Measurements from ENCODE around the gene TMEM97.
"Not testable (repeated sequence)": the region's sequence is repeated elsewhere in the genome, so short reads cannot be mapped to it uniquely, and the experiment has no call there.

Gene TMEM97

GRCh38 chr17:28318759-28319597, at the start of gene TMEM97:
TSS of gene TMEM97 (plus strand) at chr17:28319200. CDS start at chr17:28319240, 40 bp downstream.
- peak; percentile 39 for DNase-seq

GRCh38 chr17:28270055-28270454, 48.9 kb upstream of the TMEM97 start:
- DNase-seq: no peak

GRCh38 chr17:28270926-28271325, 48.1 kb upstream of the TMEM97 start:
- no peak for DNase-seq

GRCh38 chr17:28271431-28271830, 47.6 kb upstream of the TMEM97 start:
- DNase-seq: no peak

- DNase-seq: no peak
These were observed 46.8 kb upstream of the TMEM97 start for GRCh38 chr17:28272166-28272565.

- not testable (repeated sequence) for DNase-seq
These were observed 45.7 kb upstream of the TMEM97 start for GRCh38 chr17:28273341-28273740.

- no peak for DNase-seq
These were observed 44.3 kb upstream of the TMEM97 start for GRCh38 chr17:28274591-28275265.

- DNase-seq: no peak
These were observed 43.0 kb upstream of the TMEM97 start for GRCh38 chr17:28276011-28276410.

- DNase-seq: no peak
These were observed 39.6 kb upstream of the TMEM97 start for GRCh38 chr17:28279411-28279810.

- no peak for DNase-seq
These were observed 38.2 kb upstream of the TMEM97 start for GRCh38 chr17:28280826-28281225.

- DNase-seq: no peak
These were observed 36.4 kb upstream of the TMEM97 start for GRCh38 chr17:28282596-28282995.

- no peak for DNase-seq
These were observed 33.0 kb upstream of the TMEM97 start for GRCh38 chr17:28285965-28286364.

- DNase-seq: no peak
These were observed 28.3 kb upstream of the TMEM97 start for GRCh38 chr17:28290703-28291102.

- no peak for DNase-seq
These were observed 27.1 kb upstream of the TMEM97 start for GRCh38 chr17:28291780-28292330.

- not testable (repeated sequence) for DNase-seq
These were observed 26.1 kb upstream of the TMEM97 start for GRCh38 chr17:28292878-28293277.

- no peak for DNase-seq
These were observed 25.0 kb upstream of the TMEM97 start for GRCh38 chr17:28293994-28294393.

GRCh38 chr17:28295677-28296578, 23.1 kb upstream of the TMEM97 start:
- no peak for DNase-seq

GRCh38 chr17:28298449-28298848, 20.6 kb upstream of the TMEM97 start:
- no peak for DNase-seq

- DNase-seq: no peak
These were observed 12.0 kb upstream of the TMEM97 start for GRCh38 chr17:28306954-28307401.

GRCh38 chr17:28313841-28314240, 5.2 kb upstream of the TMEM97 start:
- DNase-seq: no peak

- no peak for DNase-seq
These were observed 2.9 kb upstream of the TMEM97 start for GRCh38 chr17:28315846-28316705.

Data from cortex of kidney (tissue), 1 donor.